SKM-1 treated with dmso at 0.1 percent for 144 hours (cell line): ENCODE measurements around the gene CEP43.

Experiments used
- DNase-seq: peaks from one replicate; lab custom pipeline; 2025; ENCODE audit not compliant: unreplicated experiment; lab: John Stamatoyannopoulos, UW

CEP43 gene

DNA sequence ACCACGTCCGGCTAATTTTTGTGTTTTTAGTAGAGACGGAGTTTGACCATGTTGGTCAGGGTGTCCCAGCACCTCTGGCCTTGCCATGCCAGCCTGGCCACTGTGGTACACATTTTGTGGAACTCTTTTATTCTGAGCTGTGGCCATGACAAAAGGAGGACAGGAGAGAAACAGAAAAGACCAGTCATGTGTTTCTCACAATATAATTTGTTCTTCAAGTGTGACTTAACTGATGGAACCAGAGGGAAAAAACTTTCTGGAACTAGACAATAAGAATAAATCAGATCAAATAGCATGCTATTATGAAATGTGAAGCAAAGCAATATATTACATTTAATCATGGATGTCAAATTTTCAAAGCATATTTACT lies 38.6 kb upstream of the CEP43 start:
- DNase-seq = no peak

DNA sequence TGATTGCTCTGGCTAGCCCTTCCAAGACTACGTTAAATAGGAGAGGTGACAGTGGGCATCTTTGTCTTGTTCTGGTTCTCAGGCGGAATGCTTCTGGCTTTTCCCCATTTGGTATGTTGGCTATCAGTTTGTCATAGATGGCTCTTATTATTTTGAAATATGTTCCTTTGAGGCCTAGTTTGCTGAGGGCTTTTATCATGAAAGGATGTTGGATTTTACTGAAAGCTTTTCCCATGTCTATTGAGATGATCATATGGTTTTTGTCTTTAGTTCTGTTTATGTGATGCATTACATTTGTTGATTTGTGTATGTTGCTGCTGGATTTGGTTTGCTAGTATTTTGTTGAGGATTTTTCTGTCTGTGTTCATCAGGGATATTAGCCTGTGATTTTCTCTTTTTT lies 32.9 kb upstream of the CEP43 start:
- DNase-seq = no peak

DNA sequence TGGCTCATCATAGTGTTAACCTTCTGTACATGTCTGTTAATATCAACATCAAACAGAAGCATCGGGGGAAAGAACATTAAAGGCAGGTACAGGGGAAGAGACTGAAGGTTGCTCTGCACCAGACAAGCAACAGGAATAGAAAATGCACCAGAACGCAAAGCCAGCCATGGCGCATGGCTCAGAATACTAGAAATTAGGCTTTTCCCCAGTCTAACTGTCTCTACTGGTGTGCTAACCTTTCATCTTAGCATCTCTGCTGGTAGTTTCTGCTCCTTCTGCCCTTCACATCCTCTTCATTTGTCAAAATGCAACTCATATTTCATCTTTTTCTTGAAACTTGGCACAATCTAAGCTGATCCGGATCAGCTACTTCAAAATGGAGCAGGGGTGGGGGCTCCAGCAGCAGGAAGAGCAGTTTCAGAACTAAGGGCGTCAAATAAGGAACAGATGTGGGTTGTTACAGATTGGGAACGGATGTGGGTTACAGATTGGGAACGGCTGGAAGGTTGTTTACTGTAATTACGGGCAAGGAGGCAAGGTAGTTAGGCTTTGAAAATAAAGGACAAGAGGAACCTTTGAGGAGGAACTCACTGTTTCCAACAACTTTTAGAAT lies 29.7 kb upstream of the CEP43 start:
- no peak for DNase-seq

DNA sequence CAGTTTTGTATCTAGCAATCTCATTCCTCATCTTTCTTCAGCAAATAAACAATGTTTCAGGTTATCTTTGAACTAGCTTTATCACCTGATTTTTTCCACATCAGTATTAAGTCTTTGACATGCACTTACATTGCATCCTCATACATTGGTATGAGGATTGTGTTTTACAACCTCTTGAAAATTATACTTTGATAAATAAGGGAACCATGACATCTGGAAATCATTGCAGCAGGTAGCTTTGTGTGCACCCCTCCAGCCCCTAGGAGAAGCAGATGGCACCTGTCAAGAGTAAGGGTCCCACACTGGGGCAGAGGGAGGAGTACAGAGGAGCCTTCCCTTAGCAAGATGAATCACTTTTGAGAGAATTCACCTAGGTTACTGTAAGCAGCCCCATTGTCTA lies 29.1 kb upstream of the CEP43 start:
- DNase-seq = no peak

DNA sequence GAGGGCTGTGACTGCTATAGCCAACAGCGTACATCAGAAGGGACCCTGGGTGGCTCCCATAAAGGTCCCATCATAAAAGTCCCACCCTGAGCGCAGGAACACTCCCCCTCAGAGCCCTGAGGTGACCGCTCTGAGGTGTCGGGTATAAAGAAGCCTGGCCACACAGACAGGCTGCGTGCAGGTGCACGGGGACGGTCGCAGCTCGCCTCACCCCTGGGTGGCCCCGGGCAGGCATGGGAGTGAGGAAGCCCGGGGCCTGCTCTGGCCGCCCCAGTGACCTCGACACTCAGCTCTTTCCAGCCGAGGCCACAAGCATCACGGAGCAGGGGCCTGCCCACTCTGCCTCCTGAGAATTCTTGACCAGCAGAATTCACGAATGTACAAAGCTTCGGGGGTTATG lies 28.4 kb upstream of the CEP43 start:
- DNase-seq = no peak

DNA sequence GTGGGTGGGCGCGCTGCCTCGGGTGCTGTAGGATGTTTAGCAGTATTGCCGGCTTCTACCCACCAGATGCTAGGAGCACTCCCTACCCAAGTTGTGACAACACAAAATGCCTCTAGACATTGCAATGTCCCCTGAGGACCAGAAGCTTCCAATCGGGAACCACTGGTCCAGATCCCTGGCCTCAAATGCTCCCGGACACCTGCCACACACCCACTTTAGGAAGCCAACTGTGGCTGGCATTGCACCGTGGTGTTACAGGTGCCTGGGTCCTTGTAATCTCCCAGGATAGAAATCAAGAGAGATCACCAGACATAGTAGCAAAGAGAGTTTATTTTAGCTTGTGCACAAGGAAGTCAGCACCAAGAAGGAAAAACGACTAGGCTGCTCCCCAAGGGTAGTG lies 27.9 kb upstream of the CEP43 start:
- no peak for DNase-seq

DNA sequence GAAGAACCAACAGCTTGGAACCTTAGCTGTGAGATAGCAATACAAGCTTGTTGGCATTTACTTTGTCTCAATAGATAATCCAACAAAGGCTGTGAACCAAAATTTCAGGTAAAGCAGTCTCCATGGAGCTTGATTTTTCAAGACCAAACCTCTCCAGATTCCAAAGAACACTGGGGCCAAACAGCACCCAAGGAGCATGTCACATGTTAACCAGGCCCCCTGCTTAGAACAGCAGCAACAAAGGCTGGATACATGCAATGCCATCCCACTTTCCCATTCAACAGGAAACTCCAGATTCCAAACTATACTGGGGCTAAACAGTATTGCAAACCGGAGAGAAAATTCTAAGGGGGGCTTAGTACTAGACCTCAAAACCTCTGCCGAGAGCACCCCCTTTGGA lies 27.1 kb upstream of the CEP43 start:
- no peak for DNase-seq

DNA sequence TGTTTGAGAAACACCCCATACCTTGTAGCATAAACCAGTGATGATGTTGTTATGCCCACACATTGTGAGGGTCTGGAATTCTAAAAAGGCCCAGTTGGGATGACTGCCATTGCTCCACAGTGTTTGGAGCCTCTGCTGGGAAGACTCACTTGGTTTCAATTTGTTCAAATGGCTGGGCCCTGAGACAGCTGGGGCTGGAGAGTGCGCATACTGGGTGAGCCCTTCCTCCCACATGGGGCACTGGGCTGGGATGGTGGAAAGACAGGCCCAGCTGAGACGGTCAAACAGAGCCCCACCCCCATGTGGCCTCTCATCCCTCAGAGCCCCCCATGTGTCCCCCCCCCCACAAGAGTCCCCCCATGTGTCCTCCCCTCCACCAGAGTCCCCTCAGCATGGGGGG lies 22.6 kb upstream of the CEP43 start:
- DNase-seq = no peak

DNA sequence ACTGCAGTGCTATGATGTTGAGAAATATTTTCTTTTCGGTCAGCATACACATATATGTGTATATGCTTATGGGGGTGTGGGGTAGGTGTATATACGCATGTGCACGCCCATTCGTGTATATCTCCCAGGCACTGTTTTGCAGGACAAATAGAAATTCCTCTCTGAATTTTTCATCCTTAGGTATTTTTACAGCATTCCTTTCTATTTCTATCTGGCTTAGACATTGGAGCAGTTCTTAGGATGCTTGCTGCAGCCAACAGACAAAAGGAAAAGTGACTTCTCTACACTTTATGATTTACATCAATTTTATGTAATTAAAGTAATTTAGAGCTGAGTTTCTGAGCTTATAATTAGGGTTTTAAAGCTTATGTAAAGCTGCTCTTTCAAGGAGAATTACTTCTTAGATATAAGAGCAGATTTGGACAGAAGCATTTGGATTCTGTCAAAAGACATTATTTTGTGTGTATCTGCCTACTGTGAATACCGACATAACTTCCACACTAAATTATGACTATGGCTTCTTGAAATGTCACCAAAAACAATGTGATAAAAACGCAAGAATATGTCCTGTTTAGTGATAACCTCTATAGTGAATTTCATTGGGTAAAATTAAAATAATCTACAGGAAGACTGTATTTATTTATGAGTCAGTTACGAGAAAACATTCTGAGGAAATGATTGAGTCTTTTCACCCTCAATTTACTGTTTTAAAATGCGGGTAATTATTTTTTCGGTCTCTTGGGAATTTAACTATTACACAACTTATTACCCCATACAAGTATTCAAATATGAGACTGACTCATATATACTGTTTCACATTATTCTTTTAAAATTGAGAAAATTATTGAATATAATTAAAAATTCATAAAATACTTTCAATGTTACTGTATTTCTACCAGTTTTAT lies 21.3 kb upstream of the CEP43 start:
- DNase-seq = no peak

DNA sequence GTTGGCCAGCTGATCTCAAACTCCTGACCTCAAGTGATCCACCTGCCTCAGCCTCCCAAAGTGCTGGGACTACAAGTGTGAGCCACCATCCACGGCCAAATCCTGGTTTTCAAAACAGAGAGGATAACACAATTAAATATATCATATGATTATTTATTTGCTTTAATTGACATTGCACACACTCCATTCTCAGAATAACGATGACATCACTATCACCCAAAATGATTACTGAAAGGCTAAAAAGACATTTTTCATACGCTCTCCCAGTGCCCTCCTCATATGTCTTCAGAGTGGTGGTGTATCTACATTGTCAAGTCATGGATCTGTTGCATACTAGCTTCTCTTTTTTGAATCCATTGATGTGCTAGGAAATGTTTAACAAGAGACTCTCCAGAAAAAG lies 18.5 kb upstream of the CEP43 start:
- DNase-seq = no peak

DNA sequence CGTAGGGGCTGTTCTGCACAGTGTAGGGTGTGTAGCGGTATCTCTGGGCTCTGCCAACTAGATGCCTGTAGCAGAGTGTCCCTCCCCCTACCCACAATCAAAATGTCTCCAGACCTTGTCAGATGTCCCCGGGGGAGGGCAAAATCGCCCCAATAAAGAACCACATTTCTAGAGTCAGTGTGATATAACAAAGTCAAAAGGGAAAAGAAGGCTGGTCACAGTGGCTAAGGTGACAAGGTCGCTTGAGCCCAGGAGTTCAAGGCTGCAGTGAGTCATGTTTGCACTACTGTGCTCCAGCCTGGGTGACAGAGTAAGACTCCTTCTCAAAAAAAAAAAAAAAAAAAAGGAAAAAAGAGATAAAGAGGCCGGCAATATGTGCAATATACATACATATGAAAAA lies 11.7 kb upstream of the CEP43 start:
- no peak for DNase-seq

DNA sequence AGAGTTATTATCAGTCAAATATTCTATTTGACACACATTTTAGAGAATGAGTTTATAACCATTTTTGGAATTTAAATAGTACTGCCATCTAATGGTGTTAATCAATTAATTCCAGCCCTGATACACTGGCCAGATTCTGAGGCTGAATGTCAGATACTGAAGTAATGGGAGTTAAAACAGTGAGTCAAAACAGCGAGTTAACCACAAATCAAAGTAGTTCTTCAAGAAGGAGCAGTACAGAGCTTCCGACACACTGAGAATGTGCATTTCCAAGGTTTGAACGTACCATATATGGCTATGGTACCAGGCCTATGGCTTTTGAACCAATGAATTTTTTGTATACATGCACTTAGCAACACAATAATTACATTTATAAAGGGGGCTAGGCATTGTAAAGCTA lies 11.3 kb upstream of the CEP43 start:
- DNase-seq = no peak

DNA sequence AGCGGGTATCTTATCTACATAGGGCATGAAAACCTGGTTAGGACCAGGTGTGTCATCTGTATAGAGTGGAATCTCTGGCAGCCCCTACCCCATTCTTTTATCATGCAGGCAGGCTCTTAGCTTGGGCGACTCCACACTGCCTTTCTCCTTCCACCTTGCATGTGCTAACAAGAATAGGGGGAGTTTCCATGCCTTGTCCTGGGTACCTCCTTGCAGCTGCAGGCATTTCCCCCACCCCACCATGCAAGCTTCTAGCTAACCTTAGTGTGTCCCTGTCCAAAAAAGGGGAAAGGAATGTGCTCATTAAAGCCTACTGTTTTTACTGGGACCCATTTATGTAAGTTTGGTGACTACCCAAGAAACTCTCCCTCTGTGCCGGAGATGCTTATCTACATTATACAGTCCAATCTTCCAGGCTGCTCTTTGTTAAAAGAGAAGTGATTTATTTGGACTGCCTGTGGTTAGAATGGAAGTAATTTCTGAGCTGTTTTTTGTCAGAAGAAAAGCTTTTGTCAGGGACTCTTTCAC lies 10.5 kb upstream of the CEP43 start:
- DNase-seq = no peak

DNA sequence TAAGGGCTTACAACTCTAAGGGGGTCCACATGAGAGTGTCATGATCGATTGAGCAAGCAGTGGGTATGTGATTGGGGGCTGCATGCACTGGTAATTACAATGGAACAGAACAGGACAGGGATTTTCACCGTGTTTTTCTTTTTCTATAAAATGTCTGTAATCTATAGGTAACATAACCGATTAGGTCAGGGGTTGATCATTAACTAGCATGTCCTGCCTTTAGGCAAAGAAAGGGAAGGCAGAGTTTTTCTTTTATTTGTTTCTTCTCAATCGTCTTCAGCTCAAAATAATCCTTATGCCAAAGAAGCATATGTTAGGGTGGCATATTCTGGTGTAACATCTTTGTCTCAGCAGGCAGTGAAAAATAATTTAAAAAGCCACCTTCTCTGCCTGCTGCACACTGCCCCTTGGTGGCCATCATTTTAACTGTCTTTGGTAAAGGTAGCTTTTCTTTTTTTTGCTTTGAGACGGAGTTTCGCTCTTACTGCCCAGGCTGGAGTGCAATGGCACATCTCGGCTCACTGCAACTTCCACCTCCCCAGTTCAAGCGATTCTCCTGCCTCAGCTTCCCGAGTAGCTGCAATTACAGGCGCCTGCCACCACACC lies 9.7 kb upstream of the CEP43 start:
- peak; percentile 4 for DNase-seq

DNA sequence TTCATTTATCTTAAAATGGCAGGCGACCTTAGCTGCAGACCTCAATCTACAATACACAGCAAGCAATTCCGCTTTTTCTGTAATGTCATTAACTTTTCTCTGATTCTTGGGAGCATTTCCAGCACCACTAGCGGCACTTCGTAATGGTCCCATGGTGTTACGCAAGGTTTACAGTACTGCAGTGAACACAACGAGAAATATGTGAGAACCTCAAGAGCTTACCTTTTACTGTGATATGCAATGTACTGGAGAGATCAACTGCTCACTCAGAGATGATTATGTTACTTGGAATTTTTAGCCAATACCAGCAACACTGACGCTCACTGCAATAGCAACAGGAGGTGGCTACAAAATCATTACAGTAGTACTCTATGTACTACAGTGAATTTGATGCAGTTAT lies 2.8 kb upstream of the CEP43 start:
- no peak for DNase-seq

DNA sequence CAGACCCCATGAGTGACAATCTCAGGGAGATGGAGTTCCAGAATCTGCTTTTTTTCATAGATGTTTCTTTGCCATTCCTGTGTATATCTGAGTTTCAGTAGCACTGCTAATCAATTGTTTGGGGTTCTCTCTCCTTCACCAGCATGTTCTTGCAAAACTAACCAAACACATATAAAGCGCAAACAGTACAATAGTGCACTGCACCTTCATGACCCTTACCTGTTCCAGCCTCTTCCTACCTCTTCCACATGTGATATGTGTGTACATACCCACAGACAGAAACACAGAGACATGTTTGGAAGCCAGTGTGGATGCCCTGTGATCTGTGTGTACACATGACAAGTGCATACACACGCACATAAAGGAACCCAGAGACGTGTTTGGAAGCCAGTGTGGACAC lies 1.8 kb upstream of the CEP43 start:
- DNase-seq = no peak

DNA sequence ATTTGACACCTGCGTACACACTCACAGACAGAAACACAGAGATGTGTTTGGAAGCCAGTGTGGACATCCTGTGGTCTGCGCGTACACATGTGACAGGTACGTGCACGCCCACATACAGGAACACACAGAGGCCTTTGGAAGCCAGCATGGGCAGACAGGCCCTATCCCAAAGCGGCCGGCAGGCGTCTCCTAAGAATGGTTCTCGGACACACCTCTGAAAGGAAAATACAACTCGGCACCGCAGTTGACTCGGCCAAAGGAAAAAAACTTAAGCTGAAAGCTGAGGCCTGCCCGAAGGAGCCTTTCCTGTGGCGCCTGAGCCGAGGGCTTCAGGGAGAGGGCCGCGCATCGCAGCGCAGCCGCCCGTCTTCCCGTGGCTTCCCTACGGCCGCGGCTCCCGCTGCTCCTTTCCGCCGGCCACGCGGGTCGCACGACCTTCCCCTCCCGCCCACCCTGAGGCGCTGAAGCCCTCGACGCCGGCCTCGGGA lies 1.4 kb upstream of the CEP43 start:
- DNase-seq = peak; percentile 53

DNA sequence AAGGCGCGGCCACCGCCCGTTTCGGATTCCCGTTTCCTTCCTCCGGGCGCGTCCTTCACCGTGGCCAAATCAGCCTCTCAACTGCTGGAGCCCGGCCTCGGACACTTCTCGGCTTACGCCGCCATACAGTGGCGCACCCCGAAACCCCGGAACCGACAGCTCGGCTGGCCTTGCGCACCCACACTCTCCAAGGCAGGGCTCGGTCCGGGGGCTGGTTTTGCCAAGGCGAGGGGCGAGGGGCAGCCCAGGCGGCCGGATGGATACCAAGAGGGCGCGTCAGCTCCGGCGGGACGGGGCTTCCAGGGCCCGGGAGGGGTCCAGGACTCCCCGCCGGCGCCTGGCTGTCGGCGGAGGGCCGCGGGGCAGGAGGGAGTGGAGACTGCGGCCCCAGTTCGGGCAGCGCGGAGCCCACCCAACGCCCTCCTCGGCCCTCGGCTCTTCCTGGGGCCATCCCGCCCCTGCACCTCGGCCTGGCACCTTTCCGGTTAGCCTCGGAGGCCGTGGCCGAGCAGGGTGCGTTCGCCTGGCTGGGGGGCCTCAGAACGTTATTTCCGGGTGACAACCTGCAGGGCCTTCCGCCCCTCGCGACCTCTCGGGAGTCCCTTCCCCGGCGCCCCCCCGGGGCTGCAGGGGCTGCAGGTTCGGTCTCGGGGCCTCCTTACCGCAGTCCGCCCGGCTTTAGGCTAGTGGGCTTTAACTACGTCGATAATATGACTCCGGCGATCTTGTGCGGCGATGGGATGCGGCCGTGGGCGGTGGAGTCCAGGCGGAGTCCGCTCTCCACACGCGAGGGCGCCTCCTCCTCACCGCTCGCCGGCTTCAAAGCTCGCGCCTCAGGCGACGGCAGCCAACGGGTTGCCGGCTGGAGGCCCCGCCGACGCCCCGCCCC lies 697 bp upstream of the CEP43 start:
- DNase-seq = no peak

DNA sequence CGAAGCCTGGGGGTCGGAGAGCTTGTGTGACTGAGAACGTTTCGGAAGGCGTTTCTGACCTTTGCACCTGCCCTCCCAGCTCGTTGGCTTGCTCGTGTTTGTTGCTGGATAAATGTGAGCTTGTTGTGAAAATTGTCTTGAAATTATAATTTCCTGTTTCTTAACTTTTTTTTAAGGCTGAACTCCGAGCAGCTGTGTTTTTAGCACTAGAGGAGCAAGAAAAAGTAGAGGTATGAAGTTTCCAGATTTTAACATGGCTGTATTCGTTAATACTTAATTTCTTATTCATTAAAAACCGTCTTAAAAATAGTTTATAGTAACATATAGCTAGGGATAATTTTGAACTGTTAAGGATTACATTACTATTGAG lies 672 bp downstream of the CEP43 start:
- DNase-seq = no peak

DNA sequence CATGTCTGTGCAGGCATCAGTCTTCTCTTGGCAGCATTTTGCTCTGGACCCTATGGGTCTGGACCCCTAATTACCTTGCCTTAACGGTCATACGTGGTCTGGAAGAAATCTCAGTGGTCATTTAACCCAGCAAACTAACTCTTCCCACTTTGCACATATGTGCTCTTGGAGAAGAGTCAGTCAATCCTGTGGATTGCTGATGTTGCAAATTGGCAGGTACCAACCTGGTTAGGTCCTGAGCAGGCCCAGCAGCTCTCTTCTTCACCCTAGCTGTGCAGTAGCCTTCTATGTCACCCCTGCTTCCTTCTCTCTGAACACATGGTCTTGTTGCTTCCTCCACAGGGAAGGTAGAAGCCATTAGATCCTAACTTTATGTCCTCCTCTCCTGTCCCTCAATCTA lies 1.6 kb downstream of the CEP43 start:
- no peak for DNase-seq
